ENCODE measurements around the gene CLMN. TPM values are rescaled to one million over a fixed set of nuclear protein-coding genes. Genes with fewer than 3 reads are reported as not detected.

CLMN gene
- total and polyA plus RNA-seq, 10 of the 15 experiments (the other 5 are each of a cell fraction or from before 2014, with no cell fraction given), result 7.8 to 49.3 (median 18.5) TPM

- TF ChIP-seq JUND (IDR thresholded peaks at IDR 0.05; ENCODE audit: low read depth, low read length), result no peak
- no peak for TF ChIP-seq ZNF274 (IDR thresholded peaks at IDR 0.05; ENCODE audit: insufficient read depth, insufficient read length)
- TF ChIP-seq RAD21 (IDR thresholded peaks at IDR 0.05; ENCODE audit: insufficient read depth, low read depth, low read length), result no peak
- TF ChIP-seq FOS (IDR thresholded peaks at IDR 0.05; ENCODE audit: borderline replicate concordance, extremely low read depth, insufficient read length), result no peak
- TF ChIP-seq ZBED1 (IDR thresholded peaks at IDR 0.05; ENCODE audit: borderline replicate concordance), result no peak
- TF ChIP-seq NBN (IDR thresholded peaks at IDR 0.05), result peak; percentile 64
- peak; percentile 50 for TF ChIP-seq KLF5 (IDR thresholded peaks at IDR 0.05; ENCODE audit: partially characterized antibody)
- TF ChIP-seq RELB (IDR thresholded peaks at IDR 0.05; ENCODE audit: low read depth), result 0 out of 2 replicates have a peak, but pooled peaks have one; percentile 59
- peak; percentile 27 for TF ChIP-seq SIX5 (IDR thresholded peaks at IDR 0.05; ENCODE audit: low read depth, low read length, severe bottlenecking)
- peak; percentile 78 for TF ChIP-seq MTA2 (IDR thresholded peaks at IDR 0.05; ENCODE audit: low read depth)
- no peak for TF ChIP-seq CBX3 (IDR thresholded peaks at IDR 0.05; ENCODE audit: borderline replicate concordance, low read depth)
- no peak for TF ChIP-seq FOXM1 (IDR thresholded peaks at IDR 0.05; ENCODE audit: low read depth, low read length)
- no peak for TF ChIP-seq TCF12 (IDR thresholded peaks at IDR 0.05; ENCODE audit: low read depth, low read length)
- no peak for TF ChIP-seq NRF1 (conservative IDR thresholded peaks at IDR 0.05; ENCODE audit: low read depth, low read length)
- peak; percentile 57 to 69 for TF ChIP-seq IKZF2 (IDR thresholded peaks at IDR 0.05)
- TF ChIP-seq NFIC (IDR thresholded peaks at IDR 0.05; ENCODE audit: low read depth, low read length), result no peak
- TF ChIP-seq ATF3 (IDR thresholded peaks at IDR 0.05; ENCODE audit: borderline replicate concordance, extremely low read depth, low read depth, low read length), result no peak
- TF ChIP-seq ZBTB33 (IDR thresholded peaks at IDR 0.05), result peak; percentile 30; the same call in 1 of the 2 replicates
- TF ChIP-seq SMAD5 (IDR thresholded peaks at IDR 0.05; ENCODE audit: low read depth), result no peak; the same call in 1 of the 2 replicates
- TF ChIP-seq POLR2A (IDR thresholded peaks at IDR 0.05; ENCODE audit: low read depth, low read length), result peak; percentile 60
- TF ChIP-seq MAX (IDR thresholded peaks at IDR 0.05; ENCODE audit: low read depth, low read length), result no peak
- no peak for TF ChIP-seq SUZ12 (IDR thresholded peaks at IDR 0.05; ENCODE audit: unreplicated experiment)
- TF ChIP-seq SMC3 (IDR thresholded peaks at IDR 0.05; ENCODE audit: borderline replicate concordance, low read length), result no peak
- no peak for TF ChIP-seq RFX5 (IDR thresholded peaks at IDR 0.05; ENCODE audit: low read depth, low read length)
- TF ChIP-seq E4F1 (IDR thresholded peaks at IDR 0.05; ENCODE audit: borderline replicate concordance, partially characterized antibody), result no peak
These were observed 162.2 kb downstream of the CLMN start, which contains the start of gene DICER1 (continued) for GRCh38 chr14:95157327-95158189.

Data from GM12878 (cell line).